H9 (cell line): ENCODE results near the gene TMEM120B. TPM values are rescaled to one million over a fixed set of nuclear protein-coding genes. Genes with fewer than 3 reads are reported as not detected.
A peak's percentile ranks its signal among the peaks of the same experiment; 100 is the strongest.

Experiments used
- DNase-seq: peaks from one replicate; pipeline ENCODE4 v3.0.0-alpha.2; 2017
- H2AFZ ChIP-seq: one replicate; pipeline ENCODE4 v1.6.1; 2013; ENCODE audit warnings: mild to moderate bottlenecking, low read length, control low read depth, moderate library complexity
- H2AK5ac ChIP-seq: 2 replicates; pipeline ENCODE4 v1.6.1; 2013; ENCODE audit warnings: low read length, control low read depth, mixed read lengths; ENCODE audit not compliant: insufficient read length
- H2BK120ac ChIP-seq: one replicate; pipeline ENCODE4 v1.6.1; 2013; ENCODE audit warnings: low read depth, mild to moderate bottlenecking, low read length, control low read depth, inconsistent platforms; ENCODE audit not compliant: poor library complexity, severe bottlenecking
- H2BK12ac ChIP-seq: 2 replicates; pipeline ENCODE4 v1.6.1; 2013; ENCODE audit warnings: low read length, control low read depth, mixed read lengths, low read depth; ENCODE audit not compliant: insufficient read length
- H2BK15ac ChIP-seq: 2 replicates; pipeline ENCODE4 v1.6.1; 2013; ENCODE audit warnings: low read depth, low read length, control low read depth
- H2BK20ac ChIP-seq: one replicate; pipeline ENCODE4 v1.6.1; 2013; ENCODE audit warnings: low read depth, mild to moderate bottlenecking, low read length, control low read depth, inconsistent platforms; ENCODE audit not compliant: poor library complexity, severe bottlenecking
- H2BK5ac ChIP-seq: 2 replicates; pipeline ENCODE4 v1.6.1; 2013; ENCODE audit warnings: low read length, control low read depth, mixed read lengths; ENCODE audit not compliant: insufficient read length
- H3K14ac ChIP-seq: 2 replicates; pipeline ENCODE4 v1.6.1; 2013; ENCODE audit warnings: low read length, control low read depth; ENCODE audit not compliant: insufficient read depth
- H3K18ac ChIP-seq: 2 replicates; pipeline ENCODE4 v1.6.1; 2013; ENCODE audit warnings: low read depth, mild to moderate bottlenecking, mixed read lengths, low read length, control low read depth; ENCODE audit not compliant: insufficient read length
- H3K23ac ChIP-seq: 2 replicates; pipeline ENCODE4 v1.6.1; 2013; ENCODE audit warnings: low read length, control low read depth, mixed read lengths, low read depth; ENCODE audit not compliant: insufficient read length
- H3K23me2 ChIP-seq: 2 replicates; pipeline ENCODE4 v1.6.1; 2013; ENCODE audit warnings: low read depth, mild to moderate bottlenecking, mixed read lengths, low read length, control low read depth; ENCODE audit not compliant: insufficient read length, poor library complexity, severe bottlenecking
- H3K27ac ChIP-seq: 2 replicates; pipeline ENCODE4 v1.5.1; 2013; ENCODE audit warnings: low read length, control low read depth, mixed read lengths, low read depth; ENCODE audit not compliant: insufficient read length
- H3K27me3 ChIP-seq: 2 replicates; pipeline ENCODE4 v1.6.1; 2013; ENCODE audit warnings: low read length, control low read depth, inconsistent platforms; ENCODE audit not compliant: insufficient read depth
- H3K4ac ChIP-seq: 2 replicates; pipeline ENCODE4 v1.6.1; 2013; ENCODE audit warnings: low read depth, mild to moderate bottlenecking, control low read depth, inconsistent platforms, low read length, moderate library complexity
- H3K4me1 ChIP-seq: 2 replicates; pipeline ENCODE4 v1.6.1; 2013; ENCODE audit warnings: low read length, control low read depth, inconsistent platforms; ENCODE audit not compliant: insufficient read depth
- H3K4me2 ChIP-seq: 2 replicates; pipeline ENCODE4 v1.6.1; 2013; ENCODE audit warnings: low read length, control low read depth, mixed read lengths; ENCODE audit not compliant: insufficient read length, insufficient read depth
- H3K56ac ChIP-seq: 2 replicates; pipeline ENCODE4 v1.6.1; 2013; ENCODE audit warnings: low read depth, mild to moderate bottlenecking, mixed read lengths, low read length, control low read depth; ENCODE audit not compliant: insufficient read length
- H3K79me1 ChIP-seq: 2 replicates; pipeline ENCODE4 v1.6.1; 2013; ENCODE audit warnings: low read depth, mild to moderate bottlenecking, moderate library complexity, low read length, control low read depth, inconsistent platforms; ENCODE audit not compliant: insufficient read depth, poor library complexity, severe bottlenecking
- H3K79me2 ChIP-seq: 2 replicates; pipeline ENCODE4 v1.6.1; 2013; ENCODE audit warnings: low read length, control low read depth, inconsistent platforms; ENCODE audit not compliant: insufficient read depth
- H3K9ac ChIP-seq: 2 replicates; pipeline ENCODE4 v1.6.1; 2013; ENCODE audit warnings: low read length, control low read depth, mixed read lengths; ENCODE audit not compliant: insufficient read length; ENCODE audit errors: extremely low read depth
- H3K9me3 ChIP-seq: one replicate; pipeline ENCODE4 v1.6.1; 2013; ENCODE audit warnings: low read depth, low read length, inconsistent platforms; ENCODE audit not compliant: control insufficient read depth
- H3T11ph ChIP-seq: one replicate; pipeline ENCODE4 v1.6.1; 2013; ENCODE audit warnings: mild to moderate bottlenecking, low read length, control low read depth, inconsistent platforms
- H4K20me1 ChIP-seq: one replicate; pipeline ENCODE4 v1.6.1; 2013; ENCODE audit not compliant: control insufficient read depth, insufficient read length, insufficient read depth
- H4K5ac ChIP-seq: 2 replicates; pipeline ENCODE4 v1.6.1; 2013; ENCODE audit warnings: low read depth, mild to moderate bottlenecking, mixed read lengths, low read length, control low read depth; ENCODE audit not compliant: insufficient read length
- H4K8ac ChIP-seq: replicated peaks from 2 replicates; pipeline ENCODE4 v1.6.1; 2013; ENCODE audit warnings: low read length, control low read depth, mixed read lengths, low read depth; ENCODE audit not compliant: insufficient read length
- H4K91ac ChIP-seq: 2 replicates; pipeline ENCODE4 v1.6.1; 2013; ENCODE audit warnings: low read depth, mild to moderate bottlenecking, moderate library complexity, mixed read lengths, low read length, control low read depth; ENCODE audit not compliant: insufficient read length
- H3K27ac Mint-ChIP-seq, 3 experiments: 2 replicates in 2 of 3; 3 replicates in 1 of 3; pipeline ENCODE4 v1.8.0; 2020 to 2021; ENCODE audit warnings: mixed read lengths in 3 of 3, mild to moderate bottlenecking in 1 of 3, moderate library complexity in 1 of 3
- H3K27me3 Mint-ChIP-seq: 2 replicates; pipeline ENCODE4 v1.8.0; 2021; ENCODE audit warnings: low read depth, mild to moderate bottlenecking, moderate library complexity, mixed read lengths
- H3K36me3 Mint-ChIP-seq, 3 experiments: 2 replicates in 2 of 3; 3 replicates in 1 of 3; pipeline ENCODE4 v1.8.0; 2020 to 2021; ENCODE audit warnings: low read depth in 3 of 3, mixed read lengths in 3 of 3; ENCODE audit not compliant: insufficient read depth in 1 of 3
- H3K4me1 Mint-ChIP-seq, 2 experiments: 2 replicates each; pipeline ENCODE4 v1.8.0; 2020; ENCODE audit warnings: mixed read lengths in 2 of 2
- H3K4me3 Mint-ChIP-seq, 2 experiments: 2 replicates in 1 of 2; 3 replicates in 1 of 2; pipeline ENCODE4 v1.8.0; 2020 to 2021; ENCODE audit warnings: mild to moderate bottlenecking in 2 of 2, mixed read lengths in 2 of 2, moderate library complexity in 1 of 2
- H3K9me3 Mint-ChIP-seq, 2 experiments: 2 replicates in 1 of 2; 3 replicates in 1 of 2; pipeline ENCODE4 v1.8.0; 2020; ENCODE audit warnings: mild to moderate bottlenecking in 2 of 2, mixed read lengths in 2 of 2, moderate library complexity in 1 of 2
- WGBS: extraction: QIAGEN DNeasy Blood & Tissue Kit; methylation state at CpG from one replicate; pipeline ENCODE4 v1.1.7; 2013; ENCODE audit warnings: missing lambda C conversion rate, low lambda C conversion rate, mixed read lengths; ENCODE audit not compliant: insufficient read length; ENCODE audit errors: extremely low coverage; 5-methylcytosine and 5-hydroxymethylcytosine counted together
- total RNA-seq: library from RNA; stranded (reverse); gene quantifications from 2 replicates; pipeline ENCODE4 v1.2.1, GENCODE V29; 2021
- TF ChIP-seq, protein P1 (sequence below): fragments of 200-600 bp; sonication (generic); conservative IDR thresholded peaks from 3 replicates; pipeline ENCODE4 v1.8.0; 2021; ENCODE audit warnings: antibody characterized with exemption, mild to moderate bottlenecking

TMEM120B gene
- total RNA-seq, 1 experiment from 2014 or later: 25.8 TPM

GRCh38 chr12:121776190-121777098 lies 63.9 kb downstream of the TMEM120B start:
- H4K91ac ChIP-seq: no peak overlapping the region
- H3K27me3 ChIP-seq: no peaks in the 10 kb centered on the region
- WGBS: no CpG with 5 or more reads among the region's 24 CpGs
- H3K9me3 ChIP-seq: no peaks in the 10 kb centered on the region
- H3K27ac ChIP-seq: no peak overlapping the region
- H3K14ac ChIP-seq: no peak overlapping the region
- H2BK20ac ChIP-seq: no peak overlapping the region
- H4K8ac ChIP-seq: no peak overlapping the region
- H3K79me2 ChIP-seq: no peaks in the 10 kb centered on the region
- no peak overlapping the region for H3K18ac ChIP-seq
- Mint-ChIP-seq H3K27me3 (peaks cover 5% of the 10 kb centered on the region; the same call in 1 of the 2 replicates), H3K4me1 (peaks cover 13 to 15% of the 10 kb centered on the region in 2 experiments), H3K9me3 (no peaks in the 10 kb centered on the region), H3K4me3 (no peak overlapping the region), H3K27ac (no peak overlapping the region; a peak in 1 of 7 replicates), H3K36me3 (peaks cover 5 to 20% (median 16%) of the 10 kb centered on the region in 3 experiments; a peak in 5 of 7 replicates)
- peaks cover 3% of the 10 kb centered on the region for H4K20me1 ChIP-seq
- H3K79me1 ChIP-seq: no peaks in the 10 kb centered on the region
- H3K4me1 ChIP-seq: no peaks in the 10 kb centered on the region
- H3K4ac ChIP-seq: no peak overlapping the region
- no peak overlapping the region for H2BK120ac ChIP-seq
- no peak overlapping the region for H2BK15ac ChIP-seq
- no peak overlapping the region for H3K9ac ChIP-seq
- H2AFZ ChIP-seq: no peak overlapping the region
- H2BK5ac ChIP-seq: no peak overlapping the region
- no peaks in the 10 kb centered on the region for H3K23me2 ChIP-seq
- TF ChIP-seq, protein P1, sequence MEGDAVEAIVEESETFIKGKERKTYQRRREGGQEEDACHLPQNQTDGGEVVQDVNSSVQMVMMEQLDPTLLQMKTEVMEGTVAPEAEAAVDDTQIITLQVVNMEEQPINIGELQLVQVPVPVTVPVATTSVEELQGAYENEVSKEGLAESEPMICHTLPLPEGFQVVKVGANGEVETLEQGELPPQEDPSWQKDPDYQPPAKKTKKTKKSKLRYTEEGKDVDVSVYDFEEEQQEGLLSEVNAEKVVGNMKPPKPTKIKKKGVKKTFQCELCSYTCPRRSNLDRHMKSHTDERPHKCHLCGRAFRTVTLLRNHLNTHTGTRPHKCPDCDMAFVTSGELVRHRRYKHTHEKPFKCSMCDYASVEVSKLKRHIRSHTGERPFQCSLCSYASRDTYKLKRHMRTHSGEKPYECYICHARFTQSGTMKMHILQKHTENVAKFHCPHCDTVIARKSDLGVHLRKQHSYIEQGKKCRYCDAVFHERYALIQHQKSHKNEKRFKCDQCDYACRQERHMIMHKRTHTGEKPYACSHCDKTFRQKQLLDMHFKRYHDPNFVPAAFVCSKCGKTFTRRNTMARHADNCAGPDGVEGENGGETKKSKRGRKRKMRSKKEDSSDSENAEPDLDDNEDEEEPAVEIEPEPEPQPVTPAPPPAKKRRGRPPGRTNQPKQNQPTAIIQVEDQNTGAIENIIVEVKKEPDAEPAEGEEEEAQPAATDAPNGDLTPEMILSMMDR: peak; percentile 91
- no peak overlapping the region for H3K23ac ChIP-seq
- peak; percentile 85 for DNase-seq
- no peak overlapping the region for H2BK12ac ChIP-seq
- H4K5ac ChIP-seq: no peak overlapping the region
- H3K56ac ChIP-seq: no peak overlapping the region
- no peak overlapping the region for H3T11ph ChIP-seq
- H2AK5ac ChIP-seq: no peak overlapping the region
- no peak overlapping the region for H3K4me2 ChIP-seq
